NCI-H1694 (cell line): Measurements from ENCODE around the gene C19orf47.
"Not testable (repeated sequence)": the region's sequence is repeated elsewhere in the genome, so short reads cannot be mapped to it uniquely, and the experiment has no call there.

Experiments used
- DNase-seq: peaks from one replicate; lab custom pipeline; 2025; lab: John Stamatoyannopoulos, UW

Gene C19orf47

DNA sequence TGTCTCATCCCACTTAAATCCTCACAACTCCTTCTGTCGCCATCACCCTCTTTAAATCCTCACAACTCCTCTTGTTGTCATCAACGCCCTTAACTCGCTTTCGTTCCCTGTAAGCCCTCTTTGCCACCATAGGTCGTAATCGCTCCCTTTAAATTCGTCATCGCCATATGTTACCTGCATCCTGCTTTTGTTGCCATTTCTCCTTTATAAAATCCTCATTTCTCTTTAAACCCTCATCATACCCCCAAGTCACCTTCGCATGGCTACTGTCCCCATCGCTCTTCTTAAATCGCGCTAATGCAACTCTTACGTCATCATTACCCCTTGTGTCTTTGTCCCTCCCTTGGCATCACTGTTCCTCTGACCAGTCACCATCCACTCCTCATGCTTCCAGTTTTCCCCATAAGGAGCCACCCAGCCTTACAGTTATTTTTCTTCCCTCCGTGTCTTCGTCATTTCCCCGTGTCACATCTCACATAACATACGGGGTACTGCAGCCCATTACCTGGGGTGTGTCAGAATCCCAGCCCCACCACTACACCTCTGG is 837 bp upstream of the C19orf47 start:
- DNase-seq = peak; percentile 27

DNA sequence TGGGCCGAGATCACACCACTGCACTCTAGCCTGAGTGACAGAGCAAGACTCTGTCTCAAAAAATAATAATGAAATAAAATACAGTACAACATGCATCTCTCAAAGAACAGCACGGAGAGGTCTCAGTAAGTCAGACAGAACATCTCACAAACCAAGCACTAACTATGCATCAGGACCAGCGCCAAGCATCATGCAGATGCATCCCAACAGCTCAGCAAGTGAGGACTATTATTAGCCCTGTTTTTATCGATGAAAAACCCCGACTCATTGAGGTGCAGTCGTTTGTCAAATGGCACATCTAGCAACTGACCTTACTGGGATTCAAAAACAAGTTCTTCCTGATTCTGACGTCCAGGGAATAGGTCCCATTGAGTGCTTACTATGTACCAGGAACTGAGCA is 3.8 kb downstream of the C19orf47 start:
- no peak for DNase-seq

DNA sequence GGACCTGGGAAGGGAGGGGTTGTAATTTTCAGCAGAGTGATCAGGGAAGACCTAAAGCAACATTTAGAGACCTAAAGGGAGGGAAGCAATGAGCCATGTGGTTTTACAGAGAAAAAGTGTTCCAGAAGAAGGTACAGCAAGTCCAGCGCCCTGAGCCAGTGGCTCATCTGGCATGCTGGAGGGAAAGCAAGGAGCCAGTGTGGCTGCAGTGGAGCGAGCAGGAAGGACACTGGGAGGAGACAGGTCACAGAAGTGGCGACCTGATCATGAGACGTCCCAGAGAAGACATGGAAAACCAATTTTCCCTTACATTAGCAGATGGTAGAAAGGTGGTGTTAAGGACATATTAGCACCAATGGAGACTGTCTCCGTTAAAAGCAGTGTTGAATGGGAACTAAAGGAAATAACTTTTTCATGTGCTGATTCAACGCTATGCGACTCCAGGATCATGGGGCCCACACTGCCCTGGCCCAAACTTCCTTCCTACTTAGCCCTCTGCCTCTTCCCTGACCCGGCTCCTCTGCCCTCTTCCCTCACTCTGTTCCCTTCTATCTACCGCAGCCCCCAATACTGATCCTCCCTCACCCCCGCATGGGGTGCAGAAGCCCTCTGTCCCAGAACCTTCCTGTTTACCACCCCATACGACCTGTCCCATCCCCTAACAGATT is 5.4 kb downstream of the C19orf47 start:
- DNase-seq = no peak

DNA sequence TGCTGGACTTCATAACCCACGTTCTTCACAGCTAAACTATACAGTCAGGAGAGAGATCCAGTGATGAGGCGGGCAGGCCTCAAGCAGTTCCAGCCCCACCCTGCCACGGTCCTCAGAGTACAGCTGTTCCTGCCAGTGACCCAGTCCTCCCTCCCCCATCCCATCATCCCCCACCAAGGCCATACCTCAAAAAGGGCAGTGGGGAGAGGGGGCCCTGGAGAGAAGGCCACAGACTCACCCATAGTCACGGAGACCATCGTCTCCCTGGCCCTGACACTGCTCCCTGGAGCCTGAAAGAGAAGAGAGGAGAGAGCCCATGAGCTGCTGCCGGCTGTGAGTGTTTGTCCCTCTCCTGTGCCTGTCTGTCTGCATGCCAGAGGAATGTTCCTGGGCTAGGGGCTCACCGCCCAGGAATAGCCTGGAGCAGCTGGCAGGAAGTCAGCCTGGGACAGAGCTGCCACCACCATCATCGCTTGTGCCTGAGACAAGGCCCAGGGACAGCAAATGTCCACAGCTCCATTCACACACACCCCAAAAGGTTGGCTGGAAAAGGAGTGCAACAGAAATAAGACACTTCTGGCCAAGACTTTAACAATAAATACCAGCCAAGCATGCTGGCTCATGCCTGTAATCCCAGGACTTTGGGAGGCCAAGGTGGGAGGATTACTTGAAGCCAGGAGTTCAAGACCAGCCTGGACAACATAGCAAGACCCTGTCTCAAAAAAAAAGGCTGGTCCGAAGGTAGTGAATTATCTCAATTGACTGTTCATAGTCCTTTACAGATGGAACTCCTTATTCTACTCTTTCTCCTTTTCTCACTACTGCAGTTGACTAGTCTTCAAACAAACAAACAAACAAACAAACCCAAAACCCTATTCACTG is 6.4 kb downstream of the C19orf47 start:
- no peak for DNase-seq

DNA sequence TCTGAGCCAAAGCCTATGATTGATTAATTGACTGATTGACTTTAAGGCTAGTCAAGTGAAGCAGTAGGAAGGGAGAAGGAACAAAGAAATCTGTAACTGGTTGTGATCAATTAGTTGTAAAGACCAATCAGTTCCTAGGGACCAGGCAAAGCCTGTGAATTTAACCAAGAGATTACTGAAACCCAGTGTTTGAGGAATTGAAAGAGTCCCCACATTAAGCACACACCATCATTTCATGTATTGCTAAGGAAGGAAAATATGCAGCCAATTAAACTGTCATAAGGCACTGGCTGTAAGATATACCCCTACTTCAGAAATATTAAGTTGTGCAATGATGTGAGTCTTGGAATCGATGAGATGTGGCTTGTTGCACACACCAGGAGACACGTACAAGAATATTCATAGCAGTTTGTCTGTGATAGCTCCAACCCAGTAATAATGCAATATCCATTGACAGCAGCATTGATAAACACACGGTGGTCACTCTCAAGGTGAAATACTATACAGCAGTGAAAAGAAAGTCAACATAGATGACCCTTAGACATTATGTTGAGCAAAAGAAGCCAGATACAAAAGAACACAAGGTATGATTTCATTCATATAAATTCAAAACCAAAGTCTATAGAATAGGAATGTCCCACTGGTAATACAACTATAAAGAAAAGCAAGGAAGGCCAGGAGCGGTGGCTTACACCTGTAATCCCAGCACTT is 9.0 kb downstream of the C19orf47 start:
- no peak for DNase-seq

DNA sequence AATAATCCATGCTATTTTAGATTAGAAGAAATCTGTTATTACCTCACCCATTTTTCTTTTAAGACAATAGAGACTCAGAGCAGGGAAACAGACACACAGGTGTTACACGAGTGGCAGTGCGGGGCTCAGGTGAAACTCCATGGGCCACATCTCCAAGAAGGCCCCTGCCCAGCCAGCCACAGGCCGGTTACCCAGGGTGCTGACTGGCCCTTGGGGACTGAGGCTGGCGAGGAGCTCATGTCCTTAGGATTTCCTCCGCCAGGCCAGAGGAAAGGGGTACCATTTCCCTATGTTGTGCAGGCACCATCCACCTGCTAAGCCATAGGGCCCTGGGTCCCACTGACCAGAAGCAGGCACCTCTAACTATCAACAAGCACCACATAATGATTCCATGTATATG is 10.6 kb downstream of the C19orf47 start:
- DNase-seq = no peak

DNA sequence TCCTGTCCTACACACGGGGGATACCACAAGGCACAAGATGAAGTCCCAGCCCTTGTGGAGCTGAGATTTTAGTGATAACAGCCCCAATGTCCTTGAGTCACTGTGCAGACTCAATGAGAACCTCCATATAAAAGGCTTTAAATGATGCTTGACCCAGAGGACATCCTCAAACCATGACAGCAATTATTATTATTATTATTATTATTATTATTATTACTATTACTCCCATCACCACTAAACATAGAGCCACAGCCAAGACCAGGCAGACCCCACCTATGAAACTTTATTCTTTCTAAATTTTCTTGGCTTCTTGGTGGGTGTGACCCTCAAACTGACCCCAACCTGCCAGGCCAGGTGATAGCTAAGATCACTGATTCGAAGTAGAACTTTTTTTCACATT is 11.1 kb downstream of the C19orf47 start:
- DNase-seq = no peak

DNA sequence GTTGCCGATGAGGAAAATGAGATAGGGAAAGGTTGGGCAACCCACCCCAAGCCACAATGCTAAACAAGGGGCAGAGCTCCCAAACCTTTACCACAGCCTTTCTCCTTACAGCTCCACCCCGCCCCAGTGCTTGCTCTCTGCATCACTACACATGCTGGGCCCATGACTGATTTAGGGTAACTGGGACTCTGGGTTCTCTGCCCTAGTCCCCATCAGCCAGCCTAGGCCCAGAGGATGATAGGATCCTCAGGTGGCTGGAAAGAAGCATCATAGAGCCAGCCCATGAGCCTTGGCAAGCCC is 11.6 kb downstream of the C19orf47 start:
- DNase-seq = no peak

DNA sequence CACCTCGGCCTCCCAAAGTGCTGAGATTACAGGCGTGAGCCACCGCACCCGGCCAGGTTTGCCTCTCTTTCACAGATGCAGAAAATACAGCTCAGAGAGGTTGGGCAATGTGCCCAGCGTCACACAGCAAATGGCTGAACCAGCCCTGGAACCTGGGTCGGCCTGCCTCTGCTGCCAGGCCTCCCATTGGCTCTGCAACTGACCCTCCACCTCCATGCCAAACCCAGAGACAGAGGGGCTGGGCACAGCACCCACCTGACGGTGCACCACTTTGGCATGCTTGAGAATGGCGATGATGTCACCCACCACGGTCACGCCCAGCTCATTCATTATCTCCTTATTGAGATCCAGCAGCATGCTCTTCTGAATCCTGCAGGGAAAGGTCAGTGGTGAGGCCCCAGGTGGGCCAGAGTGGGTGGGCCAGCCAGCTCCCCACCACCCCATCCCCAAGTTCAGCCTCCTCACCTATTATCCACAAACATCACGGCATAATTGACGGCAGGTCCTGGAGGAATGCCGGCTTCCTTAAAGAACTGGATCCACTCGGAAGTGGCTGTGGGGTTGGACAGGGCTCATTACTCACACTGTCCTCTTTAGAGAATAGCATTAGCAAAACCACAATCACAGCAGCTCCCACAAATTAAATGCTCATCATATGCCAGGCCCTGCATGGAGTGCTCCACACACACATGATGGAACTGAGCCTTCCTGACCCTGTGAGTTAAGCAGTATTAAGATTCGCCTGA is 12.2 kb downstream of the C19orf47 start:
- DNase-seq = no peak

DNA sequence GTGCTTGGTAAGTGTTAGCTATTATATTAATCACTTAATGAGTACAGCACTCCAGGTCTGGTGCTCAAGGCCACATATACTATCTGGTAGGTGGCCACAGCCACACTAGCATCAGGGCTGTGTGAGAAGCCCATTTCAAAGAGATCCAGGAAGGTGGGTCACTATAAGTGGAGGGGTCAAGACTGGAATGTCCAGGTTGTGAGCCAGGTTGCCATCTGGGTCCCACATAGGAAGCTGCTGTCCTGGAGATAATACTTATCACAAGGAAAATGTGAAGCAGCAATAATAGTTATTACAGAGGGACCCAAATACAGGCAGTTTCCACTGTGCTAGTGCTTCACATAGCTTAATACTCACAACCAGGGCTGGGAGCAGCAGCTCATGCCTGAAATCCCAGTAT is 13.1 kb downstream of the C19orf47 start:
- no peak for DNase-seq

DNA sequence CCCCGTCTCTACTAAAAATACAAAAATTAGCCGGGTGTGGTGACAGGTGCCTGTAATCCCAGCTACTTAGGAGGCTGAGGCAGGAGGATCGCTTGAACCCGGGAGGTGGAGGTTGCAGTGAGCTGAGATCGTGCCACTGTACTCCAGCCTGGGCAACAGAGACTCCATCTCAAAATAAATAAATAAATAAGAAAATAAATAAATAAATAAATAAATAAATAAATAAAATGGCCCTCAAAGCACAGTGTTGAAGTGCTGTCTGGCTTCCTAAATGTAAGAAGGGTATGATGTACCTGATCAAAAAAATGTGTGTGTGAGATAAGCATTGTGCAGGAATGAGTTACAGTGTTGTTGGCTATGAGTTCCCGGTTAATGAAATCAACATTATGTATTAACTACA is 15.1 kb downstream of the C19orf47 start:
- DNase-seq = not testable (repeated sequence)

DNA sequence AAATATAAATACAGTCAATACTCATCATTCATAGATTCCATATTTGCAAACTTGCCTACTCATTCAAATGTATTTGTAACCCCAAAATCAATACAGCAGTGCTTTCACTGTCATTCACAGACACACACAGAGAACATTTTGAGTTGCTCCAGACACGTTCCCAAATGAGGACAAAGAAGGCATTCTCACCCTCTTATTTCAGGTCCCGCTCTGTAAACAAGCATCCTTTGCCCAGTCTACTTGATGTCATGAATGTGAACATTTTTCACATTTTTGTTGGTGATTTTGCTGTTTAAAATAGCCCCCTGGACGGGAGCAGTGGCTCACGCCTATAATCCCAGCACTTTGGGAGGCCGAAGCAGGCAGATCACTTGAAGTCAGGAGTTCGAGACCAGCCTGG is 15.5 kb downstream of the C19orf47 start:
- DNase-seq = no peak

DNA sequence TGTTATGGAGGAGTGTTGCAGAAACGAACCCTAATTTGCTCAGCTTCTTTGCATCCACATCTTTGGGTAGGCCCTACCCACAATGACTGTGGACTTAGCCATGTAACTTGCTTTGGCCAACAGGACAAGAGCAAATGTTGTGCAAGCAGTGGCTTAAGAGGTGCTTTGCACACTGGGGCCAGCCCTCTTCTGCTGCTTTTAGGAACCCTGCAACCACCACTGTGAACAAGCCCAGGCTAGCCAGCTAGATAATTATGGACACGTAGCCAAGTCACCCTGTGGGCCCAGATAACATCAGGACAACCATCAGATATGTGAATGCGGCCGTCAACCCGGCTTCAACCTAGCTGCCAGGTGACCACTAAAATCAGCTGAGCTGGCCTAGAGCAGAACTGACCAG is 17.1 kb downstream of the C19orf47 start:
- no peak for DNase-seq

DNA sequence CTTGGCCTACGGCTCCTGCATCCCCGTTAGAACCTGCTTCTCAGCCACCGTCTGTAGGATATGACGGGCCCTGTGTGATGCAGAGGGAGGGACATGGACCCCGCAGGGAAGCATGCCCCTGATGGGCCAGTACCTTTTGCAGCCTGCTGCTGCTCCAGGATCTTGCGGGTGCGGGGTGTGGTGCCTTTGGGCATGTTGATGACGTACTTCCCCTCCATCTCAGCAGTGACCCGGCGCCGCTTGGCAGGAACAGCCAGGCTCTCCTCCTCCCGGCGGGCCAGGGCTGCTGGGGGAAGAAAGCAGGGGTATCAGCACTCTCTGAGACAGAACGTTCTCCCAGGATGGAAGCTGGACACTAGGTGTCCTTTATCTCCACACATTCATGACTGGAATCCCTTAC is 22.0 kb downstream of the C19orf47 start:
- no peak for DNase-seq

DNA sequence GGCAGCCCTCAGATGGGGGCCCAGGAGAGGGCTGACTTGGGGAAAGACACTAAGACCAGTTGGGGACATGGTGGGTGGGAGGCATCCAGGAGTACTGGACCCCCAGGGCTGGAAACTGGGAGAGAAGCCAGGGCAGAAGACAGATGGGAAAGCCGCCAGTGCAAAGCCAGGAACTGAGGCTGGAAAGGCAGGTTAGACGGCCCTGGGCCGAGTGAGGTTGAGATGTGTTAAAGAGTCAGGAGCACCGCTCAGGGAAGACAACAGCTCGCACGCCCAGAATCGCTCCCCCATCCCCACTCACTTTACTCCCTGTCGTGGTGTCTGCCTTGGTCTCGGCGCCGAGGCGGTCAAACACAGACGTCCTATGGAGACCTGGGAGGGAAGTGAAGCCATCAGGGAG is 24.5 kb downstream of the C19orf47 start:
- no peak for DNase-seq

DNA sequence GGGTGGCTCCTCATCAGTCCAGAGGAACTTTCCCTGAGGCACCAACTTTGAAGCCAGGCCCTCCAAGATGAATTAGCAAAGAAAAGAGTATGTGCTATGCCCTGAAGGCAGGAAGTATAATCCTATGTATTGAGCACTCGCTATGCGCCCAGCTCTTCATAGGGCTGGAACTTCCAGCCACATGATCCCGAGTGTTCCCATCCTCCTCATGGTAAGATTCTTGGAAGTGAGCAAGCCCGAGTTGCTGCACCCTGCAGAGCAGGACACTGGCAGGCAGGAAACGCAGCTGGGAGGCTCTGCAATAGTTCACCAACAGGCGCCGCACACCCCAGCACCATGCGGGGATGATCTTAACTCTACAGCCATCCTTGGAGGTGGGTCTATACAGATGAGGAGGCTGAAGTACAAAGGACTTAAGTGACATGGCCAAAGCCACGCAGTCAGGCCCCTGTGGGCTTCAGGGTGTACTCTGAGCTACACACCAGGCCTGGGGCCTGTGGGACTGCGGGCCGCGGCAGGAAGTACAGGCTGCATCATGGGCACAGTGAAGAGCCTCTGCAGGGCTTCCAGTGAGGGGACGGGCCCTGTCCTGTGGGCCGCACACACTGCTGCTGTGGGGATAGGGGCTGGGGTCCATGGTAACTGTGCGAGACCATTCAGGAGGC is 25.1 kb downstream of the C19orf47 start:
- no peak for DNase-seq

DNA sequence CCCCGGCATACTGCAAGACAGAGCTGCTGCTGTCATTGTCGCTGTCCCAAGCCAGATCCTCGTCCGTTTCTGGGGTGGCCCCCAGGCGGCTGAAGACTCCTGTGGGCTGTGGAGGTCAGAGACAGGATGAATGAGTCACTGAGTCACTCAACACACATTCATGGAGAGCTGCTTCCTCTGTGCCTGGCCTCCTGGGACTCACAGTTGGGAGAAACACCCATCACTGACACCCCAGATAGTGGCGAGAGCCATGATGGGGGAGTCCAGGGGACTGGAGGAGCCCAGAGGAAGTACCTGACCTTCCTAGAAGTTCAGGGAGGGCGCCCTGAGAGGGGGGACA is 26.0 kb downstream of the C19orf47 start:
- no peak for DNase-seq

DNA sequence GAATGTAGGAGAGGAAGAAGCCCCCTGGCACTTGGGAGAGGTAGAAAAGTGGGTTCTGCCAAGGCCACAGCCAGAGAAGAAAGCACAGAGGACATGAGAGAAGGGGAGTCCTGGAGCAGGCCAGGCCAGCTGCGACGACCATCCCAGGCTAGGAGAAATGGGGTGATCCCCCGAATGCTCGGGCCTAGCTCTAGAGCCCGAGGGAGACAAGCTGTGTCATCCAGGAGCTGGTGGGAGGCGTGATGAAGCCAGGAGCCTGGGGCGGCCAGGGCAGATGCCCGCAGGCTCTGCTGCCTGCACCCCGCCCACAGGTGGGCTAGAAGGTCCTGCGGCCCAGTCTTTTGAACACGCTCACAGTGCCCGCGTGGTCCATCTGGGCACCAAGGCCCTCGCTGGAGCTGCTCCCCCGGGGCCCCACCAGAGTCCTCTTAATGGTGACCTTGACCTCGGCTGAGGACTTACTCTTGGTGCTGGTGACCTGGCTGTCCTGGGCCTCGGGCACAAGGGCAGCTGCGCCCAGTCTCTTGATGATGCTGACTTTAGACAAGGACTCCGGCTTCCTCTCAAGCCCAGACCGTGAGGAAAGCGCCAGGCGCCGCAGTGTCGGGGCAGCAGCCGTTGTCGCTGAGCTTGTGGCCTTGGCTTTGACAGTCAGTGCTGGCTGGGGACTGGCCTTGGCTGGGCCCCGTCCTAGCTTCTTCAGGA is 26.5 kb downstream of the C19orf47 start:
- DNase-seq = no peak

DNA sequence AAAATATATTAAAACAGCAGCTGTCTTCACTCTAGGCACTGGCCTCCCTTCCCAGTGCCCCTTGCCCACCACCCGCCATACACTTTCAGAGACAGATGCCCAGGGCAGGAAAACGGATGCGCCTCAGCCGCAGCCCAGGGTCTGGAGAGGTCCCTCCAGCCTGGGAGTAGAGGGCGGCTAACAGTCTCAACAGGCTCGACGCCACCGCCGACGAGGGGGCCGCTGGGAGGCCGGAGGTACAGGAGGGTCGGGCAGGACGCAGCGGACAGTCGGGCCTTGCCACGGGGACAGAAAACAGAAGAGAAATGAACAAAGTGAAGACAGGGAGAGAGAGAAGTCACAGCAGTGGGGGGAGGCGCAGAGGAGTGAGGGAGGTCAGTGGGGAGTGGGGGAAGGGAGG is 27.1 kb downstream of the C19orf47 start:
- no peak for DNase-seq

DNA sequence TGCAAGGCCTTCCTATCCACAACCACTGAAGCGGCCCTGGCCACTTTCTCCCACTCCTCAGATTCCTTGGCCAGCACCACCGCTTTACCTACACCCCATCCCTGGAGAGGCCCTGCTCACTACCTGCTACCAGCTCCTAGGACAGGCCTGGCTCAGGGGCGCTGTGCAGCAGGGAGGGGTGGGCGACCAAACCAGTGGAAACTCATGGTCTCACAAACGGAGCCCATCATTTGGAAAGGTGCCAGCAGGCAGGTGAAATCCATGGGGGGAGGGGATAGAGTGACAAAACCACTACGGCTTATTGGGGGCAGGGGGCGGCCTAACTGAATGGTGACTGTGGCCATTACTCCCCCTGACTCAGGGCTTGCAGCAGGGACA is 27.6 kb downstream of the C19orf47 start:
- DNase-seq = no peak

DNA sequence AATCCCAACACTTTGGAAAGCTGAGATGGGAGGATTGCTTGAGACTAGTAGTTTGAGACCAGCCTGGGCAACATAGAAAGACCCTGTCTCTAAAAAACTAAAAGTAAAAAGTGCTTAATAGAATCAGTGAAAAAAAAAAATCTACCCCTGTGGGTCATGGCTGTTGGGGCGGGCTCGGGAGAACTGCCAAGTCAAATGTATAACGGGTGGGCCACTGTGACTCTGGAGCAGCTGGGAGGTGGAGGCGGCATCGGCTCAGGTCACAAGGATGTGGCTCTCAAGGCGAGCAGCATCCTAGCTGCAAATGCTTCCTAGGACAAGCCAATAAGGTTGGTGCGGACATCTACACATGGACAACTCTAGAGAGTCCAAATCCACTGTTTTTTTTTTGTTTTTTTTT is 30.9 kb downstream of the C19orf47 start:
- DNase-seq = no peak
